Kidney (tissue), 14 donors: Measurements from ENCODE around the gene PVRIG. TPM values are rescaled to one million over a fixed set of nuclear protein-coding genes. Genes with fewer than 3 reads are reported as not detected.

Experiments used
- DNase-seq, 5 donors: peaks; one replicate each; pipeline ENCODE4 v3.0.0-alpha.2; 2013 to 2020
- FAIRE-seq: peaks from 2 replicates; lab custom pipeline; 2012; peaks lifted over from hg19 to GRCh38; lab: Jason Lieb, UNC
- H3K27ac ChIP-seq, 2 donors: one replicate each; pipeline ENCODE4 v1.7.0; 2013; ENCODE audit warnings: low read depth in 2 of 2, low read length in 2 of 2, inconsistent platforms in 1 of 2
- H3K27me3 ChIP-seq: one replicate; pipeline ENCODE4 v1.7.1; 2013; ENCODE audit warnings: low read length, inconsistent platforms; ENCODE audit not compliant: control insufficient read depth, insufficient read depth
- H3K36me3 ChIP-seq, 3 donors: one replicate each; pipeline versions ENCODE4 v1.7.0 to v1.7.1; 2013; ENCODE audit warnings: low read length in 3 of 3, control low read depth in 1 of 3, inconsistent platforms in 1 of 3; ENCODE audit not compliant: insufficient read depth in 3 of 3, control insufficient read depth in 2 of 3
- H3K4me1 ChIP-seq, 3 donors: one replicate each; pipeline versions ENCODE4 v1.7.0 to v1.7.1; 2013; ENCODE audit warnings: low read length in 3 of 3, inconsistent platforms in 1 of 3, low read depth in 1 of 3; ENCODE audit not compliant: control insufficient read depth in 2 of 3, insufficient read depth in 2 of 3
- H3K4me3 ChIP-seq, 3 donors: one replicate each; pipeline versions ENCODE4 v1.7.0 to v1.8.1; 2013; ENCODE audit warnings: low read length in 3 of 3, control low read depth in 1 of 3, inconsistent platforms in 1 of 3
- H3K9ac ChIP-seq, 3 donors: one replicate each; pipeline versions ENCODE4 v1.7.0 to v1.7.1; 2013; ENCODE audit warnings: low read length in 3 of 3, control low read depth in 1 of 3, inconsistent platforms in 1 of 3
- H3K9me3 ChIP-seq, 3 donors: one replicate each; pipeline versions ENCODE4 v1.7.0 to v1.7.1; 2013; ENCODE audit warnings: low read length in 3 of 3, control low read depth in 1 of 3, inconsistent platforms in 1 of 3; ENCODE audit not compliant: control insufficient read depth in 2 of 3, insufficient read depth in 1 of 3
- intact Hi-C: fragments of 100-400 bp; cut with DNase I; formaldehyde crosslinking; loops from one replicate; pipeline ENCODE4 v1.11.1; 2022
- polyA plus RNA-seq: library from polyadenylated mRNA; stranded (reverse); fragments of 350-450 nt; fragmentation: Illumina TruSeq; extraction: RNeasy Lipid Tissue Mini Kit (QIAGEN cat#74804); gene quantifications from one replicate; pipeline ENCODE4 v1.2.3, GENCODE V29; 2014; ENCODE audit warnings: low read depth, low replicate concordance; ENCODE audit not compliant: insufficient read depth
- total RNA-seq: library from RNA; stranded (reverse); fragmentation: NEBNext Ultra II Directional; extraction: Animal tissue kit (Norgen Biotek cat#: 25700); gene quantifications from one replicate; pipeline ENCODE4 v1.2.1, GENCODE V29; 2021
- TF ChIP-seq, protein P1 (sequence below): IDR thresholded peaks from 3 replicates; pipeline ENCODE4 v1.5.1; 2012; ENCODE audit warnings: mild to moderate bottlenecking, moderate library complexity, borderline replicate concordance; ENCODE audit not compliant: insufficient read depth; ENCODE audit errors: extremely low read depth
- donor health status: control.
- donor health status: control.
- donor health status: control.
- donor health status: control.
- donor health status: control.
- donor health status: DM: yes; HTN: yes; CAD: no.
- donor health status: Normal renal cell carcinoma (clear cell type).

The PVRIG gene
- total and polyA plus RNA-seq, 2 donors from 2014 or later, result 3.2 TPM; not detected in 1

DNA sequence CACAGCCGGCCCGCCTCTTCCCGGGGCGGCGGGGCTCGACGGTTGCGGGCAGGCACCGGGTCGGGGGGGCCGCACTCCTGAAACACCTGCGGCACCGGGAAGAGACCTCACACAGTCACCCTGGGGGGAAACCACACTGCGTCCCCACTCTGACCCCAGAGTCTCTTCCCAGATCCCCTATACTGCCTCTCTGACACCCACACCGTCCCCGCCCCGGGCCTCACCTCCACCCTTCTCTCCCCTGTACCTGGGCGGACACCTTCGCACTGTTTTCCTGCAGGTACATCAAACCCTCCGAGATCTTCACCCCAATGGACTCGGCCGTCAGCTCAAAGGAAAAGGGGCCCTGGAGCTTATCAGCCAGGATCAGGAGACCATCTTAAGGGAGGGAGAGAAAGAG lies 47.9 kb upstream of the PVRIG start:
- H3K4me1 ChIP-seq, result peaks cover 0 to 5% (median 3%) of the 10 kb centered on the region in 3 donors
- DNase-seq, result peak in 2 of 5 donors; percentile 57 to 71
- H3K9me3 ChIP-seq, result no peaks in the 10 kb centered on the region
- H3K9ac ChIP-seq, result no peak overlapping the region
- FAIRE-seq, result no peak
- no peaks in the 10 kb centered on the region for H3K27me3 ChIP-seq
- H3K36me3 ChIP-seq, result no peaks in the 10 kb centered on the region
- TF ChIP-seq, protein P1, sequence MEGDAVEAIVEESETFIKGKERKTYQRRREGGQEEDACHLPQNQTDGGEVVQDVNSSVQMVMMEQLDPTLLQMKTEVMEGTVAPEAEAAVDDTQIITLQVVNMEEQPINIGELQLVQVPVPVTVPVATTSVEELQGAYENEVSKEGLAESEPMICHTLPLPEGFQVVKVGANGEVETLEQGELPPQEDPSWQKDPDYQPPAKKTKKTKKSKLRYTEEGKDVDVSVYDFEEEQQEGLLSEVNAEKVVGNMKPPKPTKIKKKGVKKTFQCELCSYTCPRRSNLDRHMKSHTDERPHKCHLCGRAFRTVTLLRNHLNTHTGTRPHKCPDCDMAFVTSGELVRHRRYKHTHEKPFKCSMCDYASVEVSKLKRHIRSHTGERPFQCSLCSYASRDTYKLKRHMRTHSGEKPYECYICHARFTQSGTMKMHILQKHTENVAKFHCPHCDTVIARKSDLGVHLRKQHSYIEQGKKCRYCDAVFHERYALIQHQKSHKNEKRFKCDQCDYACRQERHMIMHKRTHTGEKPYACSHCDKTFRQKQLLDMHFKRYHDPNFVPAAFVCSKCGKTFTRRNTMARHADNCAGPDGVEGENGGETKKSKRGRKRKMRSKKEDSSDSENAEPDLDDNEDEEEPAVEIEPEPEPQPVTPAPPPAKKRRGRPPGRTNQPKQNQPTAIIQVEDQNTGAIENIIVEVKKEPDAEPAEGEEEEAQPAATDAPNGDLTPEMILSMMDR, result no peak
- intact Hi-C loops, result no loop called here
- H3K27ac ChIP-seq, result no peak overlapping the region
- H3K4me3 ChIP-seq, result no peak overlapping the region

DNA sequence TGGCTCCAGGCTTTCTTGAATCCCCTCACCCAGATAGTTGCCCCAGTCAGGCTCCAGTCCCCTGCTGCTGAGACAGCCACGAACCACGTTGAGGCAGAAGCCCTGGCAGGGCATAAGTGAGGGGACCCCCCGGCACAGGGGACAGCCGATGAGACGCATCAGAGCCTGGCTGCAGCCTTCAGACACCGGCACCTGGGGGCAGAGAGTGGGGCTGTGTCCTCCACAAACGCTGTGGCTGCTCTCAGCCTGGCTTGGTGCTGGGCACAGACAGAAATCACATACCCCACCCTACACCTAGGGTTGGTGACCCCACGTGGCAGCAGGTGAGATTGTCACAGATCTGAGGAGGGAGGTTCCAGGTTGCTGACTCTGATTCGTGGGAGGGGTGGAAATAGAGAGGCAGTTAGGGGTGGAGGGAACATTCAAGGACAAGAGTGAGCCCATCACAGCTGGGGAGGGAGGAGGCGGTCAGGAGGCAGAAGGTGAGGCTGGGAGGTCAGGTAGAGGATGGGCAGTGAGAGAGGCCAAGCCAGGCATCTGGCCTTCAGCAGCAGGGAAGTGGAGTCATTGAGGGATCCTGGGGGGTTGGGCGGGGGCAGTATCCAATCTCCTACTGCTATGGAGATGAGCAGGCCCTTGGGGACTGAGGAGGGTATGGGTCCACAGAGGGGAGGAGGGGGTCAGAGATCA lies 45.8 kb upstream of the PVRIG start:
- H3K4me3 ChIP-seq, result no peak overlapping the region
- no peak for FAIRE-seq
- no peak overlapping the region for H3K27ac ChIP-seq
- H3K36me3 ChIP-seq, result no peaks in the 10 kb centered on the region
- peak in 2 of 5 donors; percentile 43 to 65 for DNase-seq
- H3K9ac ChIP-seq, result no peak overlapping the region
- peaks cover 0 to 2% (median 0%) of the 10 kb centered on the region in 3 donors for H3K4me1 ChIP-seq
- no peaks in the 10 kb centered on the region for H3K27me3 ChIP-seq
- TF ChIP-seq, protein P1, result no peak
- intact Hi-C loops, result no loop called here
- H3K9me3 ChIP-seq, result no peaks in the 10 kb centered on the region

DNA sequence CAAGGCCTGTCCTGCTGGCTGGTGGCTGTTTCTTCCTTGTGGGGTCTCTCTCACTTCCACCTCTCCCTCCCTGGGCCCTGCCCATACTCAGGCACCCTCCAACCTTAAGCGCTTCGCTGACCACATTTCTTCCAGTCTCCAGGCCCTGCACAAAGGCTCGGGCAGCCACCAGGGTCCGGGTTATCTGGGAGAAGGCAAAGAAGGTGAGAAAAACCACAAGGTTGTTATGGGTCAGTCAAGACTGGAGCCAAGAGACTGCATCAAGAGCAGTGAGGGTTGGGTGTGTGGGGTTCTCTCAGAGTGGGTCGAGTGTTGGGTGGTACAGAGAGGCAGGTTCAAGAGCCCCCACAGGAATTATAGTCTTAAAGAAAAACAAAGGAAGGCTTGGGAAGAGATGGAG lies 45.2 kb upstream of the PVRIG start:
- DNase-seq (no peak), FAIRE-seq (no peak)
- Histone ChIP-seq H3K4me1 (peaks cover 0 to 2% (median 0%) of the 10 kb centered on the region in 3 donors), H3K27me3 (no peaks in the 10 kb centered on the region), H3K4me3 (no peak overlapping the region), H3K27ac (no peak overlapping the region), H3K9me3 (no peaks in the 10 kb centered on the region), H3K9ac (no peak overlapping the region), H3K36me3 (no peaks in the 10 kb centered on the region)
- TF ChIP-seq, protein P1, result no peak
- intact Hi-C loops, result no loop called here
